Endodermal cell (in vitro differentiated cells): ENCODE data around the gene SMURF1. TPM values are rescaled to one million over a fixed set of nuclear protein-coding genes. Genes with fewer than 3 reads are reported as not detected.

Experiments used
- DNase-seq: peaks from one replicate; pipeline ENCODE4 v3.0.0-alpha.2; 2017
- H3K27ac ChIP-seq: 2 replicates; pipeline ENCODE4 v1.5.1; 2013; ENCODE audit warnings: mild to moderate bottlenecking, low read depth, low read length, moderate library complexity
- H3K27me3 ChIP-seq: 2 replicates; pipeline ENCODE4 v1.6.1; 2013; ENCODE audit warnings: mild to moderate bottlenecking, low read length, moderate library complexity; ENCODE audit not compliant: insufficient read depth, control insufficient read depth, poor library complexity, severe bottlenecking
- H3K36me3 ChIP-seq: 2 replicates; pipeline ENCODE4 v1.7.0; 2013; ENCODE audit warnings: mild to moderate bottlenecking, low read length, moderate library complexity; ENCODE audit not compliant: control insufficient read depth, insufficient read depth
- H3K4me1 ChIP-seq: one replicate; pipeline ENCODE4 v1.7.0; 2013; ENCODE audit warnings: low read length; ENCODE audit not compliant: control insufficient read depth, insufficient read depth
- H3K4me3 ChIP-seq: 2 replicates; pipeline ENCODE4 v1.5.1; 2013; ENCODE audit warnings: mild to moderate bottlenecking, low read length, moderate library complexity
- H3K9ac ChIP-seq: 2 replicates; pipeline ENCODE4 v1.6.1; 2013; ENCODE audit warnings: mild to moderate bottlenecking, low read length, moderate library complexity; ENCODE audit not compliant: poor library complexity, severe bottlenecking; ENCODE audit errors: extremely low read depth
- H3K9me3 ChIP-seq: 2 replicates; pipeline ENCODE4 v1.6.1; 2013; ENCODE audit warnings: mild to moderate bottlenecking, low read length, moderate library complexity; ENCODE audit not compliant: control insufficient read depth
- H3K27ac Mint-ChIP-seq: 2 replicates; pipeline ENCODE4 v1.8.0; 2020; ENCODE audit warnings: mixed read lengths
- H3K27me3 Mint-ChIP-seq: 2 replicates; pipeline ENCODE4 v1.8.0; 2021; ENCODE audit warnings: mild to moderate bottlenecking, mixed read lengths; ENCODE audit not compliant: insufficient read depth
- H3K36me3 Mint-ChIP-seq: 2 replicates; pipeline ENCODE4 v1.8.0; 2020; ENCODE audit warnings: low read depth, mixed read lengths
- H3K4me1 Mint-ChIP-seq: 2 replicates; pipeline ENCODE4 v1.8.0; 2020; ENCODE audit warnings: mixed read lengths
- H3K4me3 Mint-ChIP-seq: 2 replicates; pipeline ENCODE4 v1.8.0; 2020; ENCODE audit warnings: mild to moderate bottlenecking, moderate library complexity, mixed read lengths
- H3K9me3 Mint-ChIP-seq: 2 replicates; pipeline ENCODE4 v1.8.0; 2020; ENCODE audit warnings: mild to moderate bottlenecking, mixed read lengths
- WGBS, 2 experiments: methylation state at CpG; one replicate each; pipeline versions ENCODE4 v1.1.5 to v1.1.7; 2013; ENCODE audit warnings: missing lambda C conversion rate in 2 of 2, mixed read lengths in 1 of 2; ENCODE audit not compliant: insufficient coverage in 1 of 2, insufficient read length in 1 of 2; 5-methylcytosine and 5-hydroxymethylcytosine counted together
- total RNA-seq, 2 donors: library from RNA; stranded (reverse); fragmentation: NEBNext Ultra II Directional in 1 of 2; extraction: Animal tissue kit (Norgen Biotek cat#: 25700) in 1 of 2; gene quantifications; 2 replicates in 1 of 2; 3 replicates in 1 of 2; pipeline ENCODE4 v1.2.1, GENCODE V29; 2021
- TF ChIP-seq, protein P1 (sequence below): fragments of 200-600 bp; sonication (generic); conservative IDR thresholded peaks from 2 replicates; pipeline ENCODE4 v1.5.0; 2021; ENCODE audit warnings: antibody characterized with exemption, mild to moderate bottlenecking

The SMURF1 gene
- total RNA-seq, 2 donors from 2014 or later = 31.6 to 38.1 TPM

DNA sequence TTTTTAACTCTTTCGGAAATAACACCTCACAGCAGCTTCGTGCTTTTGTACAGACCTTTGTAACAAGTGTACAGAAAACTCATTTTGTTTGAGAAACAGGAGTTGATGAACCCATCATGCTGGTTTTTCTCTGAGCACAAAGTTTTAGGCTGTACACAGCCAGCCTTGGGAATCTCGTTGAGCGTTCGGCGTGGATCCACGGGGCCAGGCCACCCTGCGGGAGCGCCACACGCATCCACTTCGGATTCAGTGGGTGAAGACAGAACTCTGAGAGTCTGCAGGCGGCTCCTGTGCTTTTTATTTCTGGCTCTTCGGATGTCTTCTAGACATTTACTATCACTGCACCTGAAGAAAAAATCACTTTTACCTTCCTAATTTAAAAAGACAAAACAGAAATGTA lies 131.2 kb downstream of the SMURF1 start:
- H3K4me3 Mint-ChIP-seq = no peak overlapping the region
- H3K9ac ChIP-seq = no peak overlapping the region
- H3K27me3 ChIP-seq = no peaks in the 10 kb centered on the region
- peaks cover 88% of the 10 kb centered on the region for H3K36me3 Mint-ChIP-seq
- 96 to 97% methylated on average over 13 of the region's 13 CpGs for WGBS, 2 experiments
- H3K9me3 Mint-ChIP-seq = peaks cover 7% of the 10 kb centered on the region
- no peak for DNase-seq
- TF ChIP-seq, protein P1, sequence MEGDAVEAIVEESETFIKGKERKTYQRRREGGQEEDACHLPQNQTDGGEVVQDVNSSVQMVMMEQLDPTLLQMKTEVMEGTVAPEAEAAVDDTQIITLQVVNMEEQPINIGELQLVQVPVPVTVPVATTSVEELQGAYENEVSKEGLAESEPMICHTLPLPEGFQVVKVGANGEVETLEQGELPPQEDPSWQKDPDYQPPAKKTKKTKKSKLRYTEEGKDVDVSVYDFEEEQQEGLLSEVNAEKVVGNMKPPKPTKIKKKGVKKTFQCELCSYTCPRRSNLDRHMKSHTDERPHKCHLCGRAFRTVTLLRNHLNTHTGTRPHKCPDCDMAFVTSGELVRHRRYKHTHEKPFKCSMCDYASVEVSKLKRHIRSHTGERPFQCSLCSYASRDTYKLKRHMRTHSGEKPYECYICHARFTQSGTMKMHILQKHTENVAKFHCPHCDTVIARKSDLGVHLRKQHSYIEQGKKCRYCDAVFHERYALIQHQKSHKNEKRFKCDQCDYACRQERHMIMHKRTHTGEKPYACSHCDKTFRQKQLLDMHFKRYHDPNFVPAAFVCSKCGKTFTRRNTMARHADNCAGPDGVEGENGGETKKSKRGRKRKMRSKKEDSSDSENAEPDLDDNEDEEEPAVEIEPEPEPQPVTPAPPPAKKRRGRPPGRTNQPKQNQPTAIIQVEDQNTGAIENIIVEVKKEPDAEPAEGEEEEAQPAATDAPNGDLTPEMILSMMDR = no peak
- H3K27ac ChIP-seq = no peak overlapping the region
- H3K27ac Mint-ChIP-seq = no peak overlapping the region
- H3K27me3 Mint-ChIP-seq = no peaks in the 10 kb centered on the region
- no peaks in the 10 kb centered on the region for H3K4me1 Mint-ChIP-seq
- H3K36me3 ChIP-seq = peaks cover 71% of the 10 kb centered on the region
- H3K9me3 ChIP-seq = no peaks in the 10 kb centered on the region
- H3K4me1 ChIP-seq = no peaks in the 10 kb centered on the region
- H3K4me3 ChIP-seq = no peak overlapping the region

DNA sequence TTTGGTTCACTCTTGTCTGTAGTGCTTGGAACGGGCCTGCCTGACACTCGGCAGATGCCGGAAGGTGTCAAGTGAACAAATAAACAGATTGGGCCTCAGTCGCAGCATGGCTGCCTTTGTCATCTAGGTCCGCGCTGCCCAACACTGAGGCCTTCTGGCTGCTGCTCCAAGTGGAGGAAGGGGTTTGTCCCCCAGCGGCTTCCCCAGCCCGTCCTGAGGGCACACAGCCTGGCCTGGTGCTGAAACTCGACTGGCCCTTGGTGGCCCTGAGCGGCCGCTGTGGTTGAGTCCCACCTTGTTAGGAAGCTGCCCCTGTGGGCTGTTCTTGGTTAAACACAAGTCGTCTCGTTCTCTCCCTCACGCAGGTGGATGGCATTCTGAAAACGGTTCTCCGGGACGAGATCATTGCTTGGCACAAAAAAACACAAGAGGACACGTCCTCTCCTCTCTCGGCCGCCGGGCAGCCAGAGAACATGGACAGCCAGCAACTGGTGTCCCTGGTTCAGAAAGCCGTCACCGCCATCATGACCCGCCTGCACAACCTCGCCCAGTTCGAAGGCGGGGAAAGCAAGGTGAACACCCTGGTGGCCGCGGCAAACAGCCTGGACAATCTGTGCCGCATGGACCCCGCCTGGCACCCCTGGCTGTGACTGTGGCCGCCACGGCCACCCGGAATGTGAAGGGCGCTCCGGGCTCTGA lies 132.1 kb downstream of the SMURF1 start:
- Histone ChIP-seq H3K36me3 (peaks cover 74% of the 10 kb centered on the region), H3K4me3 (no peak overlapping the region), H3K27me3 (no peaks in the 10 kb centered on the region), H3K9me3 (no peaks in the 10 kb centered on the region), H3K27ac (no peak overlapping the region), H3K4me1 (no peaks in the 10 kb centered on the region), H3K9ac (no peak overlapping the region)
- Mint-ChIP-seq H3K4me3 (no peak overlapping the region), H3K4me1 (no peaks in the 10 kb centered on the region), H3K36me3 (peaks cover 84% of the 10 kb centered on the region), H3K27ac (no peak overlapping the region), H3K27me3 (no peaks in the 10 kb centered on the region), H3K9me3 (peaks cover 6% of the 10 kb centered on the region)
- TF ChIP-seq, protein P1 = no peak
- 97 to 98% methylated on average over 33 to 36 of the region's 36 CpGs for WGBS, 2 experiments
- peak; percentile 33 for DNase-seq

DNA sequence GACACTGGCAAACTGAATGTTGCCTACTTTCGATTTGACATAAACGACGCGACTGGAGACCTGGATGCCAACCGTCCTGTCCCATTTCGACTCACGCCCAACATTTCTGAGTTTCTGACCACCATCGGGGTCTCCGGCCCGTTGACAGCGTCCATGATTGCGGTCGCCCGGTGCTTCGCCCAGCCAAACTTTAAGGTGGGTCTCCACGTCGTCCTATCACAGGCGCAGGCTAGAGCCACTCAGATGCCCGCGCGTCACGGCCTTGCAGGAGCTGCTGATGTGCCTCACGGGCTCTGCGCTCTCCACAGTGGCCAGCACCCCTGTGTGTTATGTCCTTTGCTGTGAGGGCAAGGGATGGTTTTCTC lies 132.6 kb downstream of the SMURF1 start:
- peaks cover 84% of the 10 kb centered on the region for H3K36me3 Mint-ChIP-seq
- no peak overlapping the region for H3K27ac Mint-ChIP-seq
- H3K4me3 ChIP-seq = no peak overlapping the region
- no peaks in the 10 kb centered on the region for H3K4me1 ChIP-seq
- peak; percentile 44 for DNase-seq
- peaks cover 80% of the 10 kb centered on the region for H3K36me3 ChIP-seq
- no peak overlapping the region for H3K27ac ChIP-seq
- no peaks in the 10 kb centered on the region for H3K27me3 ChIP-seq
- H3K27me3 Mint-ChIP-seq = no peaks in the 10 kb centered on the region
- no peaks in the 10 kb centered on the region for H3K4me1 Mint-ChIP-seq
- H3K4me3 Mint-ChIP-seq = no peak overlapping the region
- no peak overlapping the region for H3K9ac ChIP-seq
- WGBS, 2 experiments = 94 to 96% methylated on average over 21 to 24 of the region's 24 CpGs
- TF ChIP-seq, protein P1 = no peak
- peaks cover under 1% of the 10 kb centered on the region for H3K9me3 Mint-ChIP-seq
- no peaks in the 10 kb centered on the region for H3K9me3 ChIP-seq
